AG09319 (cell line): ENCODE measurements around the gene TXNDC8.

Source experiments
- DNase-seq: peaks from one replicate; pipeline ENCODE4 v3.0.0-alpha.2; 2010; ENCODE audit warnings: low read depth; ENCODE audit errors: extremely low read depth
- CTCF ChIP-seq: IDR thresholded peaks from 2 replicates; pipeline ENCODE4 v1.5.1; 2011; ENCODE audit warnings: low read depth, mild to moderate bottlenecking, inconsistent platforms, low read length, moderate library complexity

TXNDC8 gene

GRCh38 chr9:110338143-110338542 lies 480 bp upstream of the TXNDC8 start:
- TF ChIP-seq CTCF, result no peak
- DNase-seq, result no peak

GRCh38 chr9:110336363-110336762 lies 1.3 kb downstream of the TXNDC8 start:
- TF ChIP-seq CTCF, result no peak
- no peak for DNase-seq

GRCh38 chr9:110334871-110335270 lies 2.8 kb downstream of the TXNDC8 start:
- no peak for DNase-seq
- no peak for TF ChIP-seq CTCF

GRCh38 chr9:110334183-110334582 lies 3.5 kb downstream of the TXNDC8 start:
- DNase-seq, result no peak
- TF ChIP-seq CTCF, result no peak

- TF ChIP-seq CTCF, result no peak
- no peak for DNase-seq
Measured at GRCh38 chr9:110332766-110333165, 4.9 kb downstream of the TXNDC8 start.

GRCh38 chr9:110330484-110331105 lies 7.1 kb downstream of the TXNDC8 start:
- DNase-seq, result no peak
- no peak for TF ChIP-seq CTCF

GRCh38 chr9:110329639-110330230 lies 7.9 kb downstream of the TXNDC8 start:
- DNase-seq, result no peak
- TF ChIP-seq CTCF, result no peak
